ENCODE data around the gene BANF2.

The BANF2 gene

DNA sequence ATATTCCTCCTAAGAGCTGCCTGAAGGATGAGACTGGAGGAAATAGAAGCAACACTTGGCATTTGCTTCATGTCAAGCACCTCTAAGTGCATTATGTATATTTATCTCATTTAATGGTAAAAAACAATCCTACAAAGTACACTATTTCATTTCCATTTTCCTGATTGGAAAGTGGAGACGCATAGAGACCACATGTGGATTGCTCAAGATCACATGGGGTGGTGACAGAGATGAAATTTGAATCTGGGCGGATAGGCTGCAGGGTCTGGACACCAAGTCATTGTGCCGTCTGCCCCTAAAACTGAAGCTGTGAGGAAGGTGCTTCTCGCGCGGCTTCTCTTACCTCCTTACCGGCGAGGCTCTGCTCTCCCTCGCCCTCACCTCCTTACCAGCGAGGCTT lies 30.3 kb downstream of the BANF2 start:
- no peak overlapping the region for H3K4me3 ChIP-seq (ENCODE audit: control insufficient read depth, low read depth, low read length)
- TF ChIP-seq, protein P1, sequence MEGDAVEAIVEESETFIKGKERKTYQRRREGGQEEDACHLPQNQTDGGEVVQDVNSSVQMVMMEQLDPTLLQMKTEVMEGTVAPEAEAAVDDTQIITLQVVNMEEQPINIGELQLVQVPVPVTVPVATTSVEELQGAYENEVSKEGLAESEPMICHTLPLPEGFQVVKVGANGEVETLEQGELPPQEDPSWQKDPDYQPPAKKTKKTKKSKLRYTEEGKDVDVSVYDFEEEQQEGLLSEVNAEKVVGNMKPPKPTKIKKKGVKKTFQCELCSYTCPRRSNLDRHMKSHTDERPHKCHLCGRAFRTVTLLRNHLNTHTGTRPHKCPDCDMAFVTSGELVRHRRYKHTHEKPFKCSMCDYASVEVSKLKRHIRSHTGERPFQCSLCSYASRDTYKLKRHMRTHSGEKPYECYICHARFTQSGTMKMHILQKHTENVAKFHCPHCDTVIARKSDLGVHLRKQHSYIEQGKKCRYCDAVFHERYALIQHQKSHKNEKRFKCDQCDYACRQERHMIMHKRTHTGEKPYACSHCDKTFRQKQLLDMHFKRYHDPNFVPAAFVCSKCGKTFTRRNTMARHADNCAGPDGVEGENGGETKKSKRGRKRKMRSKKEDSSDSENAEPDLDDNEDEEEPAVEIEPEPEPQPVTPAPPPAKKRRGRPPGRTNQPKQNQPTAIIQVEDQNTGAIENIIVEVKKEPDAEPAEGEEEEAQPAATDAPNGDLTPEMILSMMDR (conservative IDR thresholded peaks at IDR 0.05; ENCODE audit: control insufficient read depth, insufficient read depth, low read depth, low read length), result no peak
- DNase-seq (ENCODE audit: low read depth), result no peak

DNA sequence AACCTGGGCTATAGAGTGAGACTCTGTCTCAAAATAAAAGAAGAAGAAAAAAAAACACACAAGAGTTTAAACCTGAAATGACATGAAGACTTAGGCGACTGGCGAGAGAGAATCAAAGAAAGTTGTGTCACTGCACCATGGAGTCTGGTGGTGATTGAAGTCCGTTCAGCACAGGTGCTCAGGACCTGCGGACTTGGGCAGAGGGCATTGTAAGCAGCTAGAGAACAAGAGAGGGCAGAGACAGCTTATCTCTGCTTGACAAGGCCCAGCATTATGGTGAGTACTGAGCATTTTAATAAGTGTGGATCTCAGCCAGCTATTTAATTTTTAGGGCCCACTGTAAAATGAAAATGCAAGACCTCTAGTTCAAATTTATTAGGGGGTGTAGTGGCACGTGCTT lies 31.5 kb downstream of the BANF2 start:
- TF ChIP-seq, protein P1 (conservative IDR thresholded peaks at IDR 0.05; ENCODE audit: control insufficient read depth, insufficient read depth, low read depth, low read length), result no peak
- DNase-seq (ENCODE audit: low read depth), result no peak
- H3K4me3 ChIP-seq (ENCODE audit: control insufficient read depth, low read depth, low read length), result no peak overlapping the region

DNA sequence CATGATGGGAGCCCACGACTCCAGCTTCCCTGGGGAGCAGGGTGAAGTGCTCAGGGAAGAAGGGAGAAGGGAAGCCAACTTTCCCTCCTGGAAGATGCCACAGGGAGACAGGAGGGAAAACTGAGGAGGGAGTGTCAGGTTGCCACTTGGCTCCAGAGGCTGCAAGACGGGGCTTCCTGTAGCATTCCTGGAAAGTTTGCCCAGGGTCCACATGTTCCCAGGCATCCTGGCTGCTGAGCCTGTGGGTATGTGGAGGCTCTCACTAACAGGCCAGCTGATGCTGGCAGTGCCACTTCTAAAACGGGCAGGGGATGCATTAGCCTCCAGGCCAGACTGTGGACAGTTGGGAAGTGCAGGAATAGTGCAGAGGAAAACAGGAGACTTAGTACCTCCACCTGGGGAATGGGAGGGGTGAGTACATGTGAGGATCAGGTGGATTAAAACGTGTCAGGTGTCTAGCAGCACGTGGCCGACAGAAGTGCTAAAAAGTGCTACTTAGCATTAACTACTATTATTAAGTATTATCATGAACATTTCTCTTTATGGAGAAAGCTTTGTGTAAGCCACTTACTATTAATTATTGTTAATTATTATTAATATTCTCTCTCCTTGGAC lies 33.2 kb downstream of the BANF2 start:
- no peak for DNase-seq (ENCODE audit: low read depth)
- H3K4me3 ChIP-seq (ENCODE audit: control insufficient read depth, low read depth, low read length), result no peak overlapping the region
- TF ChIP-seq, protein P1 (conservative IDR thresholded peaks at IDR 0.05; ENCODE audit: control insufficient read depth, insufficient read depth, low read depth, low read length), result no peak

DNA sequence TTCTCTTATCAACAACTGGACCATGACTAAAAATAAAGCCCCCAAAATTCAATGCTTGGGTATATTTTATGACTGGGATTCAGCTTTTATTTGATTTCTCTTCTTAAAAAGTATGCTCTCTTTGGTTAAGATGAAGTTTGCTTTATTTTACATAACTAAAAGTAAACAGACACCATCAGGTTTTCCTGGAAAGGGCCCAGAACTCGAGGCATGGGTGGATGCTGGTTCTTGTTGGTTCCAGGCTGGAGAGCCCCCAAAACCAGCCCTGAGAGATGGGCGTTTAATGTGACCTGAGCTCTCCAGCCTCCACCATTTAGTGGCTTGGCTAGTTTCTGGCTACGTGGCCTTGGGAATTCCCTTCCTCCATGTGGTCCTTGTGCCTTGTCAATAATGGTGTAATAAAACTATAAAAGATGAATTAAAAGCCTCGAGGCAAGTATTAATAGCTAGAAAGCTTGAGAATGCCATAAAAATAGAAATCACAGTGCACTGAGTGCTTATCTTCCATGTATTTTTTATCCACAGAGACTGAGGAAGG lies 34.1 kb downstream of the BANF2 start:
- TF ChIP-seq, protein P1 (conservative IDR thresholded peaks at IDR 0.05; ENCODE audit: control insufficient read depth, insufficient read depth, low read depth, low read length), result no peak
- no peak for DNase-seq (ENCODE audit: low read depth)
- no peak overlapping the region for H3K4me3 ChIP-seq (ENCODE audit: control insufficient read depth, low read depth, low read length)

DNA sequence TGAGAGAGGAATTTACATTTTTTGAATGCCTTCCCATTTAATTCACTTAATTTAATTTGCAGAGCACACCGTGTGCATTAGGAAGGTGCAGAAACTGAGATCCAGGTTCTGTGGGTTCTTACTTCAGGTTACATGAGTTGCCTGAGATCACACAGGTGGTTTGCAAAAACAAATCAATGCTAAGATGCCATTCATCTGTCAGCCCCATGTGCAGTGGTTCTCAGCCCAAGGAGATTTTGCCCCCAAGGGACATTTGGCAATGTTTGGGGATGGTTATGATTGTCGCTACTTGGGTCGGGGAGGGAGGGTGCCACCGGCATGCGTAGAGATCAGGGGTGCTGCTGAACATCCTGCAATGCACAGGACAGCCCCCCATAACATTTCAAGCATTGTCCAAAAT lies 34.6 kb downstream of the BANF2 start:
- no peak overlapping the region for H3K4me3 ChIP-seq (ENCODE audit: control insufficient read depth, low read depth, low read length)
- no peak for DNase-seq (ENCODE audit: low read depth)
- TF ChIP-seq, protein P1 (conservative IDR thresholded peaks at IDR 0.05; ENCODE audit: control insufficient read depth, insufficient read depth, low read depth, low read length), result no peak

DNA sequence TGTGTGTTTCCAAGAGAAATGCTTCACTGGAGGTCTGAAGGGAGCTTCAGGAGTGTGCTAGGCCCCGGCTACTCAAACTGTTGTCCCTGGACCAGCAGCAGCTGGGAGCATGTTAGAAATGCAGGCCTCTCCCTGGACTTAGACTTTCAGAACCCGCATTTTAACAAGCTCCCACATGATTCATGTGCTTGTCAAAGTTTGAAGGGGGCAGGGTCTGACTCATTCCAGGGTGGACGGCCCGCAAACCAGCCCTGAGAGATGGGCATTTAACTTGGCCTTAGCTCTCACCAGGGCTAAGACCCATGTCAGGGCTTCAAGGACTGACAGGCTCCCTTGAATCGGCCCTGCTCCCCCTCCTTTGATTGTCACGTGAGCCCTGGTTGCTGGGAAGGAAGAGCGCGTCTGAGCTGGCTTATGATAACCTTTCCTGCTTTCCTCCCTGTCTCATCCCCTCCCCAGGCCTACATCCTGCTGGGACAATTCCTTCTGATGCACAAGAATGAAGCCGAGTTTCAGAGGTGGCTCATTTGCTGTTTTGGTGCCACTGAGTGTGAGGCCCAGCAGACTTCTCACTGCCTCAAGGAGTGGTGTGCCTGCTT lies 35.5 kb downstream of the BANF2 start:
- DNase-seq (ENCODE audit: low read depth), result no peak
- TF ChIP-seq, protein P1 (conservative IDR thresholded peaks at IDR 0.05; ENCODE audit: control insufficient read depth, insufficient read depth, low read depth, low read length), result no peak
- H3K4me3 ChIP-seq (ENCODE audit: control insufficient read depth, low read depth, low read length), result no peak overlapping the region

Measured in fibroblast of mammary gland (primary cell).